SJCRH30 (cell line): ENCODE measurements around the gene PEBP1. TPM values are rescaled to one million over a fixed set of nuclear protein-coding genes. Genes with fewer than 3 reads are reported as not detected.

Experiments
- DNase-seq, 2 experiments: peaks; one replicate each; pipeline ENCODE4 v3.0.0-alpha.2; 2015 to 2020
- H3K27ac ChIP-seq: fragments of 250-450 bp; sonication (Bioruptor Pico); 2 replicates; pipeline ENCODE4 v1.5.1; 2020; ENCODE audit warnings: mild to moderate bottlenecking, moderate library complexity
- H3K27me3 ChIP-seq: fragments of 250-450 bp; sonication (Bioruptor Pico); 2 replicates; pipeline ENCODE4 v1.5.1; 2020; ENCODE audit warnings: mild to moderate bottlenecking, moderate library complexity
- H3K36me3 ChIP-seq: fragments of 250-450 bp; sonication (Bioruptor Pico); 2 replicates; pipeline ENCODE4 v1.5.1; 2020; ENCODE audit warnings: mild to moderate bottlenecking, moderate library complexity
- H3K4me1 ChIP-seq: fragments of 250-450 bp; sonication (Bioruptor Pico); 2 replicates; pipeline ENCODE4 v1.5.1; 2020; ENCODE audit warnings: mild to moderate bottlenecking, moderate library complexity
- H3K4me3 ChIP-seq: fragments of 250-450 bp; sonication (Bioruptor Pico); 2 replicates; pipeline ENCODE4 v1.5.1; 2020; ENCODE audit warnings: mild to moderate bottlenecking, moderate library complexity
- H3K9me3 ChIP-seq: fragments of 250-450 bp; sonication (Bioruptor Pico); replicated peaks from 2 replicates; pipeline ENCODE4 v1.5.1; 2020; ENCODE audit warnings: mild to moderate bottlenecking, moderate library complexity
- total RNA-seq: library from RNA; depleted of rRNA; stranded (reverse); fragments of >200 nt; shearing (Covaris generic); gene quantifications from 2 replicates; pipeline ENCODE4 v1.2.3, GENCODE V29; 2014; rRNA removed

Gene PEBP1
- total RNA-seq: 172 and 184 TPM in 2 replicates

- Histone ChIP-seq H3K9me3 (no peaks in the 10 kb centered on the region), H3K4me3 (peak within 1 kb of the TSS; percentile 89), H3K27ac (peak within 1 kb of the TSS; percentile 60), H3K4me1 (peaks cover 9% of the 10 kb centered on the region), H3K27me3 (no peaks in the 10 kb centered on the region), H3K36me3 (peaks cover 18% of the 10 kb centered on the region; the same call in 1 of the 2 replicates)
- peak; percentile 91 for DNase-seq
Observed at GRCh38 chr12:118135788-118136558, at the start of gene PEBP1. TSS of gene PEBP1 (plus strand) at chr12:118136124. CDS start at chr12:118136210, 86 bp downstream.

GRCh38 chr12:118089782-118090181 lies 46.1 kb upstream of the PEBP1 start:
- no peak overlapping the region for H3K27ac ChIP-seq
- H3K4me1 ChIP-seq: no peaks in the 10 kb centered on the region
- 0 out of 2 replicates have a peak, but pooled peaks cover 2% of the 10 kb centered on the region for H3K36me3 ChIP-seq
- H3K4me3 ChIP-seq: no peak overlapping the region
- no peaks in the 10 kb centered on the region for H3K27me3 ChIP-seq
- DNase-seq: no peak
- H3K9me3 ChIP-seq: no peaks in the 10 kb centered on the region

- Histone ChIP-seq H3K4me3 (no peak overlapping the region), H3K4me1 (no peaks in the 10 kb centered on the region), H3K9me3 (no peaks in the 10 kb centered on the region), H3K27me3 (no peaks in the 10 kb centered on the region), H3K36me3 (0 out of 2 replicates have a peak, but pooled peaks cover 2% of the 10 kb centered on the region), H3K27ac (no peak overlapping the region)
- no peak for DNase-seq
Observed at GRCh38 chr12:118094039-118094438, 41.9 kb upstream of the PEBP1 start.

GRCh38 chr12:118098401-118098800 lies 37.5 kb upstream of the PEBP1 start:
- H3K9me3 ChIP-seq: no peaks in the 10 kb centered on the region
- H3K4me3 ChIP-seq: no peak overlapping the region
- H3K4me1 ChIP-seq: no peaks in the 10 kb centered on the region
- DNase-seq: no peak
- no peaks in the 10 kb centered on the region for H3K36me3 ChIP-seq
- H3K27ac ChIP-seq: no peak overlapping the region
- no peaks in the 10 kb centered on the region for H3K27me3 ChIP-seq

- H3K36me3 ChIP-seq: no peaks in the 10 kb centered on the region
- no peaks in the 10 kb centered on the region for H3K9me3 ChIP-seq
- H3K27ac ChIP-seq: no peak overlapping the region
- no peaks in the 10 kb centered on the region for H3K4me1 ChIP-seq
- no peaks in the 10 kb centered on the region for H3K27me3 ChIP-seq
- peak in 1 of 2 experiments; percentile 5 for DNase-seq
- H3K4me3 ChIP-seq: no peak overlapping the region
Observed at GRCh38 chr12:118098911-118099671, 36.8 kb upstream of the PEBP1 start.

GRCh38 chr12:118101051-118101450 lies 34.9 kb upstream of the PEBP1 start:
- Histone ChIP-seq H3K27ac (no peak overlapping the region), H3K36me3 (no peaks in the 10 kb centered on the region), H3K27me3 (no peaks in the 10 kb centered on the region), H3K4me1 (no peaks in the 10 kb centered on the region), H3K9me3 (no peaks in the 10 kb centered on the region), H3K4me3 (no peak overlapping the region)
- no peak for DNase-seq

- H3K27me3 ChIP-seq: no peaks in the 10 kb centered on the region
- peak; percentile 29 to 35 for DNase-seq
Observed at GRCh38 chr12:118102070-118102469, 33.9 kb upstream of the PEBP1 start.

GRCh38 chr12:118102609-118103008 lies 33.3 kb upstream of the PEBP1 start:
- DNase-seq: no peak
- no peaks in the 10 kb centered on the region for H3K36me3 ChIP-seq
- H3K9me3 ChIP-seq: no peaks in the 10 kb centered on the region
- H3K27ac ChIP-seq: no peak overlapping the region
- H3K4me1 ChIP-seq: no peaks in the 10 kb centered on the region
- no peaks in the 10 kb centered on the region for H3K27me3 ChIP-seq
- H3K4me3 ChIP-seq: peak overlapping the region; percentile 80

More at GRCh38 chr12:118102070-118102469, 33.9 kb upstream of the PEBP1 start:
- H3K4me3 ChIP-seq: no peak overlapping the region
- no peaks in the 10 kb centered on the region for H3K4me1 ChIP-seq
- H3K27ac ChIP-seq: no peak overlapping the region
- no peaks in the 10 kb centered on the region for H3K9me3 ChIP-seq
- no peaks in the 10 kb centered on the region for H3K36me3 ChIP-seq

GRCh38 chr12:118103201-118103600 lies 32.7 kb upstream of the PEBP1 start:
- H3K9me3 ChIP-seq: no peaks in the 10 kb centered on the region
- H3K4me3 ChIP-seq: peak overlapping the region; percentile 80
- peak overlapping the region; percentile 65 for H3K27ac ChIP-seq
- H3K4me1 ChIP-seq: no peaks in the 10 kb centered on the region
- no peaks in the 10 kb centered on the region for H3K27me3 ChIP-seq
- peak; percentile 39 to 47 for DNase-seq
- no peaks in the 10 kb centered on the region for H3K36me3 ChIP-seq

- Histone ChIP-seq H3K36me3 (no peaks in the 10 kb centered on the region), H3K27ac (peak within 1 kb of the TSS; percentile 65), H3K9me3 (no peaks in the 10 kb centered on the region), H3K4me3 (peak within 1 kb of the TSS; percentile 80), H3K27me3 (no peaks in the 10 kb centered on the region), H3K4me1 (no peaks in the 10 kb centered on the region)
- peak; percentile 74 to 79 for DNase-seq
Observed at GRCh38 chr12:118103601-118104382, 32.1 kb upstream of the PEBP1 start, which contains the start of gene VSIG10. TSS of gene VSIG10 (minus strand) at chr12:118104011. CDS start at chr12:118103671, 340 bp downstream.

GRCh38 chr12:118107011-118107410 lies 28.9 kb upstream of the PEBP1 start:
- Histone ChIP-seq H3K27me3 (no peaks in the 10 kb centered on the region), H3K4me3 (no peak overlapping the region), H3K27ac (no peak overlapping the region), H3K4me1 (no peaks in the 10 kb centered on the region), H3K9me3 (no peaks in the 10 kb centered on the region), H3K36me3 (no peaks in the 10 kb centered on the region)
- DNase-seq: no peak

GRCh38 chr12:118107694-118108093 lies 28.2 kb upstream of the PEBP1 start:
- H3K27ac ChIP-seq: no peak overlapping the region
- no peak for DNase-seq
- no peaks in the 10 kb centered on the region for H3K9me3 ChIP-seq

GRCh38 chr12:118109088-118109487 lies 26.8 kb upstream of the PEBP1 start:
- no peak overlapping the region for H3K27ac ChIP-seq
- H3K4me1 ChIP-seq: no peaks in the 10 kb centered on the region
- peak; percentile 16 to 45 for DNase-seq
- H3K4me3 ChIP-seq: no peak overlapping the region
- H3K9me3 ChIP-seq: no peaks in the 10 kb centered on the region
- no peaks in the 10 kb centered on the region for H3K27me3 ChIP-seq
- no peaks in the 10 kb centered on the region for H3K36me3 ChIP-seq

More at GRCh38 chr12:118107694-118108093, 28.2 kb upstream of the PEBP1 start:
- Histone ChIP-seq H3K4me1 (no peaks in the 10 kb centered on the region), H3K27me3 (no peaks in the 10 kb centered on the region), H3K4me3 (no peak overlapping the region), H3K36me3 (no peaks in the 10 kb centered on the region)

- no peak overlapping the region for H3K27ac ChIP-seq
- H3K27me3 ChIP-seq: no peaks in the 10 kb centered on the region
- no peak overlapping the region for H3K4me3 ChIP-seq
- H3K4me1 ChIP-seq: peaks cover 5% of the 10 kb centered on the region
- DNase-seq: no peak
- H3K9me3 ChIP-seq: no peaks in the 10 kb centered on the region
- H3K36me3 ChIP-seq: no peaks in the 10 kb centered on the region
Observed at GRCh38 chr12:118119449-118119879, 16.5 kb upstream of the PEBP1 start.
